ENCODE results near the gene AP1M1. TPM values are rescaled to one million over a fixed set of nuclear protein-coding genes. Genes with fewer than 3 reads are reported as not detected.
A peak's percentile ranks its signal among the peaks of the same experiment; 100 is the strongest.
"Not testable (repeated sequence)": the region's sequence is repeated elsewhere in the genome, so short reads cannot be mapped to it uniquely, and the experiment has no call there.

The AP1M1 gene
- total and polyA plus RNA-seq, 3 experiments from 2014 or later: 113 to 145 (median 120) TPM

- no peaks in the 10 kb centered on the region for H3K9me3 ChIP-seq (ENCODE audit: low read length)
- H3K27me3 Mint-ChIP-seq: peaks cover 4% of the 10 kb centered on the region in 2 donors
- no peak for DNase-seq
- ChIA-PET CTCF (interaction anchor here (1.1 to 1.4 kb wide), 2 partner anchors 21 to 34 kb away, joined by 3 to 4 read pairs; no protein-coding TSS in a partner anchor), POLR2A (no interaction called here)
- no peaks in the 10 kb centered on the region for H3K9me3 Mint-ChIP-seq
- H3K4me1 Mint-ChIP-seq: peaks cover 18 to 32% (median 22%) of the 10 kb centered on the region in 3 donors
- no peak overlapping the region for H3K4me3 Mint-ChIP-seq
- peaks cover 25% of the 10 kb centered on the region for H3K4me1 ChIP-seq (ENCODE audit: insufficient read depth, low read length)
- no peak overlapping the region for H3K4me3 ChIP-seq (ENCODE audit: low read length)
- no peaks in the 10 kb centered on the region for H3K36me3 ChIP-seq (ENCODE audit: insufficient read depth, low read length)
- H3K27ac Mint-ChIP-seq: no peak overlapping the region
- H3K27me3 ChIP-seq (ENCODE audit: insufficient read depth, low read length, poor library complexity, severe bottlenecking): no peaks in the 10 kb centered on the region
- H3K36me3 Mint-ChIP-seq: no peaks in the 10 kb centered on the region
- H3K27ac ChIP-seq (ENCODE audit: low read depth, low read length): no peak overlapping the region
Observed at GRCh38 chr19:16281743-16282142, 84.0 kb downstream of the AP1M1 start.

GRCh38 chr19:16283210-16284061 is 85.7 kb downstream of the AP1M1 start:
- Histone ChIP-seq H3K4me1 (ENCODE audit: insufficient read depth, low read length) (peaks cover 27% of the 10 kb centered on the region), H3K4me3 (ENCODE audit: low read length) (peak overlapping the region; percentile 41), H3K27ac (ENCODE audit: low read depth, low read length) (peak overlapping the region; percentile 16), H3K9me3 (ENCODE audit: low read length) (no peaks in the 10 kb centered on the region), H3K27me3 (ENCODE audit: insufficient read depth, low read length, poor library complexity, severe bottlenecking) (no peaks in the 10 kb centered on the region), H3K36me3 (ENCODE audit: insufficient read depth, low read length) (no peaks in the 10 kb centered on the region)
- no peaks in the 10 kb centered on the region for H3K36me3 Mint-ChIP-seq
- CTCF ChIA-PET: interaction anchor here (1.2 to 1.3 kb wide), 2 partner anchors 9 to 35 kb away, joined by 3 to 5 read pairs; no protein-coding TSS in a partner anchor
- peak overlapping the region in 5 of 8 donors; percentile 29 to 77 (median 74) for H3K27ac Mint-ChIP-seq
- H3K4me3 Mint-ChIP-seq: peak overlapping the region in 6 of 7 donors; percentile 16 to 71 (median 60)
- no peaks in the 10 kb centered on the region for H3K9me3 Mint-ChIP-seq
- peaks cover 22 to 34% (median 25%) of the 10 kb centered on the region in 3 donors for H3K4me1 Mint-ChIP-seq
- peak in 3 of 5 donors; percentile 34 to 74 (median 55) for DNase-seq
- POLR2A ChIA-PET: interaction anchor here (0.5 to 1.5 kb wide), 4 partner anchors 16 to 41 kb away, joined by 3 to 9 read pairs (median 4); partner anchors contain the start of gene KLF2
- peaks cover 6 to 9% of the 10 kb centered on the region in 2 donors for H3K27me3 Mint-ChIP-seq

GRCh38 chr19:16284505-16284904 is 86.8 kb downstream of the AP1M1 start:
- Histone ChIP-seq H3K27ac (ENCODE audit: low read depth, low read length) (no peak overlapping the region), H3K36me3 (ENCODE audit: insufficient read depth, low read length) (no peaks in the 10 kb centered on the region), H3K27me3 (ENCODE audit: insufficient read depth, low read length, poor library complexity, severe bottlenecking) (no peaks in the 10 kb centered on the region), H3K4me3 (ENCODE audit: low read length) (no peak overlapping the region), H3K9me3 (ENCODE audit: low read length) (no peaks in the 10 kb centered on the region), H3K4me1 (ENCODE audit: insufficient read depth, low read length) (peaks cover 27% of the 10 kb centered on the region)
- Mint-ChIP-seq H3K36me3 (no peaks in the 10 kb centered on the region), H3K27me3 (peaks cover 6 to 11% of the 10 kb centered on the region in 2 donors), H3K4me3 (peak overlapping the region in 4 of 7 donors; percentile 16 to 71 (median 38)), H3K27ac (peak overlapping the region in 4 of 8 donors; percentile 12 to 54 (median 44)), H3K9me3 (no peaks in the 10 kb centered on the region), H3K4me1 (peaks cover 24 to 35% (median 25%) of the 10 kb centered on the region in 3 donors)
- CTCF ChIA-PET: interaction anchor here (1.2 to 1.3 kb wide), 2 partner anchors 8 to 36 kb away, joined by 3 to 5 read pairs; no protein-coding TSS in a partner anchor
- DNase-seq: no peak
- POLR2A ChIA-PET: interaction anchor here (0.9 to 1.5 kb wide), 2 partner anchors 18 to 40 kb away, joined by 3 to 4 read pairs; partner anchors contain the start of gene KLF2

GRCh38 chr19:16285079-16285478 is 87.4 kb downstream of the AP1M1 start:
- H3K4me3 ChIP-seq (ENCODE audit: low read length); POLR2A ChIA-PET; H3K27ac ChIP-seq (ENCODE audit: low read depth, low read length); H3K36me3 Mint-ChIP-seq; H3K36me3 ChIP-seq (ENCODE audit: insufficient read depth, low read length); DNase-seq; H3K9me3 Mint-ChIP-seq; H3K9me3 ChIP-seq (ENCODE audit: low read length); CTCF ChIA-PET; H3K27me3 ChIP-seq (ENCODE audit: insufficient read depth, low read length, poor library complexity, severe bottlenecking): not testable (repeated sequence)
- Mint-ChIP-seq H3K4me1 (peaks cover 26 to 38% (median 27%) of the 10 kb centered on the region in 3 donors), H3K27ac (peak overlapping the region in 1 of 8 donors; percentile 19), H3K27me3 (peaks cover 6 to 13% of the 10 kb centered on the region in 2 donors), H3K4me3 (peak overlapping the region in 1 of 7 donors; percentile 54)
- H3K4me1 ChIP-seq (ENCODE audit: insufficient read depth, low read length): peaks cover 27% of the 10 kb centered on the region

- H3K27me3 ChIP-seq (ENCODE audit: insufficient read depth, low read length, poor library complexity, severe bottlenecking): no peaks in the 10 kb centered on the region
- peak overlapping the region; percentile 28 for H3K4me3 ChIP-seq (ENCODE audit: low read length)
- H3K36me3 Mint-ChIP-seq: no peaks in the 10 kb centered on the region
- ChIA-PET POLR2A (no interaction called here), CTCF (interaction anchor here (1.1 kb wide), 1 partner anchor 97 kb away, joined by 3 read pairs; no protein-coding TSS in a partner anchor)
- H3K4me1 ChIP-seq (ENCODE audit: insufficient read depth, low read length): peaks cover 27% of the 10 kb centered on the region
- no peaks in the 10 kb centered on the region for H3K9me3 ChIP-seq (ENCODE audit: low read length)
- H3K27ac Mint-ChIP-seq: no peak overlapping the region
- H3K4me3 Mint-ChIP-seq: no peak overlapping the region
- peaks cover 24 to 38% (median 27%) of the 10 kb centered on the region in 3 donors for H3K4me1 Mint-ChIP-seq
- no peaks in the 10 kb centered on the region for H3K9me3 Mint-ChIP-seq
- H3K27me3 Mint-ChIP-seq: peaks cover 6 to 16% of the 10 kb centered on the region in 2 donors
- peak in 1 of 5 donors; percentile 38 for DNase-seq
- no peak overlapping the region for H3K27ac ChIP-seq (ENCODE audit: low read depth, low read length)
- no peaks in the 10 kb centered on the region for H3K36me3 ChIP-seq (ENCODE audit: insufficient read depth, low read length)
Observed at GRCh38 chr19:16285769-16286498, 88.2 kb downstream of the AP1M1 start.

GRCh38 chr19:16288544-16288943 is 90.8 kb downstream of the AP1M1 start:
- Mint-ChIP-seq H3K4me3 (no peak overlapping the region), H3K4me1 (peaks cover 16 to 26% (median 19%) of the 10 kb centered on the region in 3 donors), H3K9me3 (no peaks in the 10 kb centered on the region), H3K36me3 (no peaks in the 10 kb centered on the region), H3K27me3 (peaks cover 6 to 16% of the 10 kb centered on the region in 2 donors), H3K27ac (no peak overlapping the region)
- Histone ChIP-seq H3K4me1 (ENCODE audit: insufficient read depth, low read length) (peaks cover 21% of the 10 kb centered on the region), H3K4me3 (ENCODE audit: low read length) (no peak overlapping the region), H3K9me3 (ENCODE audit: low read length) (no peaks in the 10 kb centered on the region), H3K36me3 (ENCODE audit: insufficient read depth, low read length) (no peaks in the 10 kb centered on the region), H3K27ac (ENCODE audit: low read depth, low read length) (no peak overlapping the region), H3K27me3 (ENCODE audit: insufficient read depth, low read length, poor library complexity, severe bottlenecking) (no peaks in the 10 kb centered on the region)
- POLR2A ChIA-PET: no interaction called here
- CTCF ChIA-PET: no interaction called here
- DNase-seq: no peak

- POLR2A ChIA-PET: no interaction called here
- no peak for DNase-seq
Observed at GRCh38 chr19:16289594-16289993, 91.9 kb downstream of the AP1M1 start.

More at GRCh38 chr19:16289594-16289993, 91.9 kb downstream of the AP1M1 start:
- H3K36me3 Mint-ChIP-seq: no peaks in the 10 kb centered on the region
- no peaks in the 10 kb centered on the region for H3K9me3 ChIP-seq (ENCODE audit: low read length)
- CTCF ChIA-PET: interaction anchor here (0.6 kb wide), 1 partner anchor 12 kb away, joined by 3 read pairs; no protein-coding TSS in a partner anchor
- H3K4me3 ChIP-seq (ENCODE audit: low read length): no peak overlapping the region
- H3K9me3 Mint-ChIP-seq: no peaks in the 10 kb centered on the region
- peak overlapping the region in 1 of 8 donors; percentile 57 for H3K27ac Mint-ChIP-seq
- no peak overlapping the region for H3K4me3 Mint-ChIP-seq
- H3K4me1 Mint-ChIP-seq: peaks cover 9 to 16% (median 11%) of the 10 kb centered on the region in 3 donors
- H3K27me3 ChIP-seq (ENCODE audit: insufficient read depth, low read length, poor library complexity, severe bottlenecking): no peaks in the 10 kb centered on the region
- peaks cover 4 to 16% of the 10 kb centered on the region in 2 donors for H3K27me3 Mint-ChIP-seq
- H3K4me1 ChIP-seq (ENCODE audit: insufficient read depth, low read length): peaks cover 11% of the 10 kb centered on the region
- no peaks in the 10 kb centered on the region for H3K36me3 ChIP-seq (ENCODE audit: insufficient read depth, low read length)
- no peak overlapping the region for H3K27ac ChIP-seq (ENCODE audit: low read depth, low read length)
